ENCODE data around the gene IFNA6. TPM values are rescaled to one million over a fixed set of nuclear protein-coding genes. Genes with fewer than 3 reads are reported as not detected.
A peak's percentile ranks its signal among the peaks of the same experiment; 100 is the strongest.

IFNA6 gene
- total RNA-seq (not detected), polyA plus RNA-seq (not detected)
- long read RNA-seq, donor 1 = 0 reads
- long read RNA-seq, donor 2 = 0 reads

DNA sequence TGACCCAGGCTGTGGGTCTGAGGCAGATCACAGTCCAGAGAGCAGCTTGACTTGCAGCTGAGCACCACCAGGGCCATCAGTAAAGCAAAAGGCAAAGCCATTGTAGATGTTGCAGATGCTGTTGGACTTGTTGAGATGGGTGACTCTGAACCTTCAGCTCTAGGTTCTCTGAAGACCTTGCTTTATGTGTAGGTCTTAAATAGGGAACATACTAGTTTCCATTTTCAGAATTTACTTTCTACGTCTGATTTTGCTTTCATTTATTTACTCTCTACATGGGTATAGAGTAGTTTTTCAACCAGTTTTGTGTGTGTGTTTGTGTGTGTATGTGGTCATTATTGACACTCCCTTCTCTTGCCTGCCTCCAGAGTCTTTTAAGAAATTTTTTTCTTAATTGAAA lies at the start of gene IFNA6:
Gene IFNA6 (minus strand): TSS at position 101 of the 400 bp plus-strand sequence. CDS start 0 bp downstream, at position 101.
- Histone ChIP-seq H3K36me3 (ENCODE audit: insufficient read depth in 1 of 2, low read depth in 1 of 2) (no peaks in the 10 kb centered on the region), H3K4me3 (no peak within 1 kb of the TSS), H3K9me3 (no peaks in the 10 kb centered on the region), H3K27me3 (ENCODE audit: insufficient read depth in 3 of 3, low read length in 2 of 3) (peaks cover 0 to 4% (median 0%) of the 10 kb centered on the region in 3 donors), H3K27ac (no peak within 1 kb of the TSS), H3K4me1 (no peaks in the 10 kb centered on the region)
- no peak for TF ChIP-seq CTCF (IDR thresholded peaks at IDR 0.05)
- ATAC-seq (no peak), DNase-seq (no peak)
- 87 to 94% (median 88%) methylated on average over 1 of the region's 1 CpG for WGBS, 3 donors
- intact Hi-C loops (cut with DNase I) = no loop called here

- TF ChIP-seq CTCF (IDR thresholded peaks at IDR 0.05) = no peak
- ATAC-seq = no peak
- no peak for DNase-seq
- Histone ChIP-seq H3K4me3 (no peak overlapping the region), H3K36me3 (ENCODE audit: insufficient read depth in 1 of 2, low read depth in 1 of 2) (no peaks in the 10 kb centered on the region), H3K4me1 (peaks cover 8% of the 10 kb centered on the region), H3K9me3 (no peaks in the 10 kb centered on the region), H3K27ac (no peak overlapping the region), H3K27me3 (ENCODE audit: insufficient read depth in 3 of 3, low read length in 2 of 3) (peaks cover 0 to 25% (median 0%) of the 10 kb centered on the region in 3 donors)
- intact Hi-C loops (cut with DNase I) = loop anchor here (5.0 kb wide), 1 partner anchor 73 kb away; no protein-coding TSS in a partner anchor
- WGBS, 3 donors = 32 to 47% (median 44%) methylated on average over 3 of the region's 3 CpGs
Observed at GRCh38 chr9:21399956-21400355, 49.3 kb upstream of the IFNA6 start.

DNA sequence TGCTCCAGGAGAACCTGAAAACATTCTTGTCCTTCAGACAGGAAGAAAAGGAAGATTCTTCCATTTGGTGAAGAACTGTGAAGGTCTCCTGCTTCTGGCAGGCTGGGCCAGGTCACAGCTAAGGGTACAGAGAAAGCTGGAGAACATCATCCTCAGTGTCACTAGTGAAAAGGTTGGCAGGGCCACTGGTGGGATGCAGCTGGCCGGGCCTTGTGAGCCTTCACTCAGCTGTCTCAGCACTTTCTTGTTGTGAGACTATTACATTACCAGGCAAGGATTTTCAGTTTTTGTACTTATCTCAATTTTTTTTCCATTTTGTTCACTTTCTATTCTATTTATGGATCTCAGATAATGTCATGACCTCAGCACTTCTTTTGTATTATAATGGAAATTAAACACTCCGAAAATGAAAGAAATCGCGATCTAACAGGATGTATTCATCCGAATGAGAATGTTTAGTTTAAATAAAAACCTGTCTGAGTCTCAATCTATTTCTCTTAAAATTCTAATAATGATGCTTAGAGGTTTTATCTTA lies 48.3 kb upstream of the IFNA6 start:
- DNase-seq (no peak), ATAC-seq (no peak)
- intact Hi-C loops (cut with DNase I) = loop anchor here (5.0 kb wide), 1 partner anchor 72 kb away; no protein-coding TSS in a partner anchor
- Histone ChIP-seq H3K27ac (no peak overlapping the region), H3K27me3 (ENCODE audit: insufficient read depth in 3 of 3, low read length in 2 of 3) (peaks cover 0 to 25% (median 0%) of the 10 kb centered on the region in 3 donors), H3K36me3 (ENCODE audit: insufficient read depth in 1 of 2, low read depth in 1 of 2) (no peaks in the 10 kb centered on the region), H3K4me1 (peaks cover 8% of the 10 kb centered on the region), H3K4me3 (no peak overlapping the region), H3K9me3 (no peaks in the 10 kb centered on the region)
- no peak for TF ChIP-seq CTCF (IDR thresholded peaks at IDR 0.05)
- 66 to 77% (median 76%) methylated on average over 5 of the region's 5 CpGs for WGBS, 3 donors

DNA sequence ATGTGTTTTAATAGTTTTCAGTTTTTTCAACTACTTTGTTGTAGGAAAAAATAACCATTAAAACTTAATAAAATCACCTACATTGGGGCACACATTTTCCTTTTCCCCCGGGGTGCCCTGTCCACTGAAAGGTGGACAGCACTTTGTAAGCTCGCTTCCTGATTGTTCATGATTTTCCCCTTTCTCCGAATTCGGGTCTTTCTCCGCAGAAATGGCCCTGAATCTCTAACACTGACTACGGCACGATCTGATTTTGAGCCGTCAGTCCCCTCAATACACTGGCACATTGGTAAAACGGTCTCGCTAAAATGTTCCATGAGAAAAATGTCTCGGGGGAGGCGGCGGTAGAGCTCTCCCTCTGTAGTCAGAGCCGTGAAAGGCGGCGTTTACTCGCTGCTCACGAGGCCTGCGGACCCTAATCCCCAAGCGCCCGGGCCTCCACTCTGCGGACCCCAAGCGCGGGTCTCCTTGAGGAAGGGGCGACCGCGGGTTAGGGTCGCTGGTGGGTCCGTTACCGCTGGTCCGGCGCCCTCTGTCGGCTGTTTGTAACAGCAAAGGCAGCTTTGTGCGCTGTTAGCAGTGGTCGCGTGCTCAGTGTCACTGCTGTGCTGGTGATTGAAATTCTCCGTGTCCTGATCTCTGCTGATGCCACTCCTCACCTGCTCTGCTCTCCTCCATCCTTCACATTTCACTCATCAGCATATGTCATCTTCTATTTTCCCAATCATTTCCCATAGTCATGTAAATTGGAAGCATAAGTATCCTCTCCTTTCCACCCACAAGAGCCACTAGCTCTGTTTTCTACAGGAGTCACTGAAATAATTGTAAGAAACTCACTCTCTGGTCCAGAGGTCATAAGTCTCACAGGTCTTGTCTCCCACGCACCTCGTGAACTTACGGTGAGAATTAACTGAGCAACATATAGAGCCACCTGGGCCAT lies 45.4 kb upstream of the IFNA6 start:
- no peaks in the 10 kb centered on the region for H3K4me1 ChIP-seq
- WGBS, 3 donors = 7% methylated on average over 40 of the region's 40 CpGs
- intact Hi-C loops (cut with DNase I) = loop anchor here (5.0 kb wide), 1 partner anchor 69 kb away; no protein-coding TSS in a partner anchor
- H3K36me3 ChIP-seq (ENCODE audit: insufficient read depth in 1 of 2, low read depth in 1 of 2) = no peaks in the 10 kb centered on the region
- no peak overlapping the region for H3K27ac ChIP-seq
- peak; percentile 82 for TF ChIP-seq CTCF (IDR thresholded peaks at IDR 0.05)
- peak; percentile 46 to 88 (median 70) for ATAC-seq
- H3K4me3 ChIP-seq = peak overlapping the region; percentile 71
- peaks cover 0 to 11% (median 0%) of the 10 kb centered on the region in 3 donors for H3K27me3 ChIP-seq (ENCODE audit: insufficient read depth in 3 of 3, low read length in 2 of 3)
- peak; percentile 39 to 66 for DNase-seq
- H3K9me3 ChIP-seq = no peaks in the 10 kb centered on the region
